Nucleus accumbens (tissue), 56 donors: ENCODE data around the gene MICALL1.

Experiments used
- DNase-seq, 56 donors: peaks; one replicate each; lab custom pipeline; 2025; lab: John Stamatoyannopoulos, UW

MICALL1 gene

GRCh38 chr22:37979782-37980181 is 73.7 kb downstream of the MICALL1 start:
- peak in 22 of 56 donors; percentile 23 to 60 (median 44) for DNase-seq

DNA sequence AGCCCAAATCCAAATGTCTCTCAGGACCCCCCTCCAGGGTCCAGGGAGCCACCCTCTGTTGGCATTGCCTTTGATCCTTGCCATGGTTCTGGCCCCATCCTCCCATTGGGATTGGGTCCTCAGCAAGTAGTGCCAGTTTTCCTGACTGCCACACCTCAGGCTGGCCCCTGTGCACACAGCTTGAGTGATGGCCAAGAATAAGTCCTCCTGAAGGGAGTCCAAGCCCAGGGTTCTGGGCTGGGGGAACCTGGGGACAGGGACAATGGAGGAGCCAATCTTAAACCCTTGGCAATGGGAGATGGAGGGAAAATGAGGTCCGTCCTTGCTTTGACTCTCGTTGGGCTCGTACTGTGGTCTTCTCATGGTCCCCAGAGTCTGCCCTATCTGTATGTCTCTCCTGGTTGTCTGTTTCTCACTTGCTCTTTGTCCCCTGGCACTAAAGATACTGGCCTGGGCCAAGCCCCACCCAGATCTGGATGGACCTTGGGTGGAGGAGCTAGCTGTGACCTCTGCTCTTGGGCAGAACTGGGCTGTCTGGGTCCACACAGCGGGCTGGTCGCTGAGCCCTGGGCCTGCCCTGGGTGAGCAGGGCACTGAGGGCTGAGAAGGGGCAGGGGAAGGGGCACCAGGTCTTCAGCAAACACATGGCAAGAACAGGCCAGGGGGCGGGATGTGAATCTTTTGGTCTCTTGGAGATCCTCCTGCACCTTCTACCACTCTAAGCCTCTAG is 75.3 kb downstream of the MICALL1 start:
- DNase-seq = peak in 3 of 56 donors; percentile 24 to 41 (median 35)

GRCh38 chr22:37982151-37982785 is 76.2 kb downstream of the MICALL1 start:
- DNase-seq = no peak

GRCh38 chr22:37982938-37983859 is 77.1 kb downstream of the MICALL1 start:
- peak in 10 of 56 donors; percentile 26 to 48 (median 35) for DNase-seq

DNA sequence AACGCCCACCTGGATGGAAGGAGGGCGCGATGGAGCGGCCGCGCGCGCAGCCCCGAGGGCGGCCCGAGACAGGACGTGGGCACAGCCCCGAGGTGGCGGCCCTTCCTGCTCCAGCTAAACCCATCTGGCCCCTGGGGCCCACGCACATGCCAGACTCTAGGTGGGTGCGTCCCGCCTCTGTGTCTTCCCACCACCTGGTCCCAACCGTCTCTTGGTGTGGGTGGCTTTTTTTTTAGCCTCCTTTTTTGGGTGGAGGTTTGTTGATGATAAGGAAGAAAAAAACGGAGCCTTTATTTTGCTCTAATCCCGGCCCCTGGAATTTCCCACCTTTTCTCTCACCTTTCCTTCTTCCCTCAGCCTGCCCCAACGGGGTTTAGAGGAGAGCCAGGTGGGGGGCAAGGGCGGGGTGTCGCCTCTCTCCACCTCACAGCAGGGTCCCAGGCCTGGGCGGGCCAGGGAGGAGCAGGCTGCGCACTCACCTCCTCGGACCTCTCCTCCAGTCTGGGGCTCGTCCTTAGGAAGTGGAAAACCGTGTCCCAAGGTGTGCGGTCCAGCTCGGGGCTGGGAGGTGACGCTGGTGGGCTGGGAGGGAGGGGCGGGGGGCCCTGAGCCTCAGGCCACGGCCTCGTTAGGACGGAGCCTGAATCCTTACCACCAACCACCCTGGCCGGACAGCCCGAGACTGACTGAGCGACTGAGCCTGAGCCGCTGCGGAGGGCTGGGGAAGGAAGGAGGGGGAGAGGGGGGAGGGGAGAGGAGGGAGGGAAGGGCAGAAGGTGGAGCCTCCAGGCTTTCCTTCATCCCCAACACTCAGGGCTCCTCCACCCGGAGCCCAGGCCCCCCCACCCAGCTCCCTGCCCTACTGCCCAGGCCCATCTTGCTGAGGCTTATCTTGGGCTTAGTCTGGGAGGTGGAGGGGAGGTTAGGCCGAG is 78.0 kb downstream of the MICALL1 start, which contains the start of gene SOX10:
TSS of gene SOX10 (minus strand) at position 696 of the 932 bp plus-strand sequence. CDS start 771 bp downstream, outside the sequence.
- DNase-seq = peak in 51 of 56 donors; percentile 31 to 87 (median 74)

- DNase-seq = peak in 3 of 56 donors; percentile 57 to 65 (median 63)
Measured at GRCh38 chr22:37985050-37985585, 79.0 kb downstream of the MICALL1 start.

DNA sequence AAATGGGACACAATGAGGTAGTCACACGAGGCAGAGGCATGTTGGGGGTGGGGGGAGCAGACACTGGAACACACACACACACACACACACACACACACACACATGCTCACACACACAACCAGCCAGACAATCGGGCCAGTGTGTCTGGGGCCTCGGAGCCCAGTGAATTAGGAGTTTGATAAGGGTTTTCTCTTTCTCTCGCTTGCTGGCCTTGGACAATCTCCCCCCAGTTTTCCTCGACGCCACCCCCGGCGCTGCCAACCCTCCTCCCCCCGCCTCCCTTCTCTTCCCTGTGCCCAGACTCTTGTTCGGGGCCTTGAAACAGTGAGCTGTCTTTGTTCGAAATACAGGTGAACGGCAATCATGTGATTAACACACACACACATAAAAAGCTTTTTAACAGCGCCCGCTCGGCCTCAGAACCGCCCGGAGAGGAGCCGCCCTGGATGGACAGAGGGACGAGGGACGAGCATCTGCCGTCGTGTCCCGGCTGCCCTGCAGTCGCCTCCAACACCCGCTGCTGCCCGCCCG is 79.7 kb downstream of the MICALL1 start:
- DNase-seq = peak in 52 of 56 donors; percentile 34 to 93 (median 81)

GRCh38 chr22:37986371-37986770 is 80.3 kb downstream of the MICALL1 start:
- peak in 5 of 56 donors; percentile 43 to 67 (median 56) for DNase-seq

- DNase-seq = no peak
Measured at GRCh38 chr22:37989146-37990045, 83.3 kb downstream of the MICALL1 start.

GRCh38 chr22:37990301-37990700 is 84.2 kb downstream of the MICALL1 start:
- peak in 3 of 56 donors; percentile 23 to 36 (median 36) for DNase-seq

GRCh38 chr22:37990862-37991261 is 84.8 kb downstream of the MICALL1 start:
- no peak for DNase-seq

DNA sequence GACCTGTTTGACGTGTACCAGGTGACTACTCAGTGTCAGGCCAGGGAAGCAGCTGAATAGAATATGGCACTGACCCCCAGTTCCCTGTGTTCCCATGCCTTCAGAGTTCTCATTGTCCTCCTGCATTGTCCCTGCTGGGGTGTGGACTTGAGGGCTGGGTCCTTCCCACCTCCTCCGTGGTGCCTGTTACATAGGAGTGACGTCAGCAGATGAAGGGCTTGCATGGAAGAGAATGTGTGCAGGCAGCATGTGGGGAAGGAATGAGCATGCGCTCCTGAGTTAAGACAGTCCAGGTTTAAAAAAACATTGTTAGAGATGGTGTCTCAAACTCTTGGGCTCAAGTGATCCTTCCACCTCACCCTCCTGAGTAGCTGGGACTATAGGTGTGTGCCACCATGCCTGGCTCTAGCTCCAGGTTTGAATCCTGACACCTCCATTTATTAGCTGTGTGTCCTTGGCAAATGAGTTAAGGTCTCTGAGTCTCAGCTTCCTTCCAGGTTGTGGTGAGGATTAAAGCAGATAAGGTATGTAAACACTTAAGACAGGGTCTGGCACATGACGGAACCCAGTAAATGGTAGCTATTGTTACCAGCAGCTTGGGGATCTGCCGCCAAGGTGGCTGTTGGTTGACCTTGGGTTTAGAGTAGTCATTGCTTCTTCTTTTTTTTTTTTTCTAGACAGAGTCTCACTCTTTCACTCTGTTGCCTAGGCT is 85.8 kb downstream of the MICALL1 start:
- DNase-seq = no peak
